ENCODE data around the gene BOLA1.

Gene BOLA1

GRCh38 chr1:149925345-149925744, 26.0 kb downstream of the BOLA1 start:
- Histone ChIP-seq H3K27ac (replicated peaks) (no peak overlapping the region), H3K4me3 (replicated peaks; ENCODE audit: insufficient read depth, low read length) (no peak overlapping the region), H3K27me3 (ENCODE audit: insufficient read depth, poor library complexity, severe bottlenecking) (no peaks in the 10 kb centered on the region)
- no peak for TF ChIP-seq SPI1 (IDR thresholded peaks at IDR 0.05; ENCODE audit: borderline replicate concordance, low read depth)
- TF ChIP-seq POLR2AphosphoS5 (IDR thresholded peaks at IDR 0.05; ENCODE audit: low read depth) = no peak
- TF ChIP-seq, protein P1, sequence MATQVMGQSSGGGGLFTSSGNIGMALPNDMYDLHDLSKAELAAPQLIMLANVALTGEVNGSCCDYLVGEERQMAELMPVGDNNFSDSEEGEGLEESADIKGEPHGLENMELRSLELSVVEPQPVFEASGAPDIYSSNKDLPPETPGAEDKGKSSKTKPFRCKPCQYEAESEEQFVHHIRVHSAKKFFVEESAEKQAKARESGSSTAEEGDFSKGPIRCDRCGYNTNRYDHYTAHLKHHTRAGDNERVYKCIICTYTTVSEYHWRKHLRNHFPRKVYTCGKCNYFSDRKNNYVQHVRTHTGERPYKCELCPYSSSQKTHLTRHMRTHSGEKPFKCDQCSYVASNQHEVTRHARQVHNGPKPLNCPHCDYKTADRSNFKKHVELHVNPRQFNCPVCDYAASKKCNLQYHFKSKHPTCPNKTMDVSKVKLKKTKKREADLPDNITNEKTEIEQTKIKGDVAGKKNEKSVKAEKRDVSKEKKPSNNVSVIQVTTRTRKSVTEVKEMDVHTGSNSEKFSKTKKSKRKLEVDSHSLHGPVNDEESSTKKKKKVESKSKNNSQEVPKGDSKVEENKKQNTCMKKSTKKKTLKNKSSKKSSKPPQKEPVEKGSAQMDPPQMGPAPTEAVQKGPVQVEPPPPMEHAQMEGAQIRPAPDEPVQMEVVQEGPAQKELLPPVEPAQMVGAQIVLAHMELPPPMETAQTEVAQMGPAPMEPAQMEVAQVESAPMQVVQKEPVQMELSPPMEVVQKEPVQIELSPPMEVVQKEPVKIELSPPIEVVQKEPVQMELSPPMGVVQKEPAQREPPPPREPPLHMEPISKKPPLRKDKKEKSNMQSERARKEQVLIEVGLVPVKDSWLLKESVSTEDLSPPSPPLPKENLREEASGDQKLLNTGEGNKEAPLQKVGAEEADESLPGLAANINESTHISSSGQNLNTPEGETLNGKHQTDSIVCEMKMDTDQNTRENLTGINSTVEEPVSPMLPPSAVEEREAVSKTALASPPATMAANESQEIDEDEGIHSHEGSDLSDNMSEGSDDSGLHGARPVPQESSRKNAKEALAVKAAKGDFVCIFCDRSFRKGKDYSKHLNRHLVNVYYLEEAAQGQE (IDR thresholded peaks at IDR 0.05; ENCODE audit: insufficient replicate concordance, low read depth) = no peak
- DNase-seq (ENCODE audit: low read depth in 1 of 2, low spot score in 1 of 2) = no peak

GRCh38 chr1:149925751-149926150, 26.4 kb downstream of the BOLA1 start:
- no peak for DNase-seq (ENCODE audit: low read depth in 1 of 2, low spot score in 1 of 2)
- H3K27ac ChIP-seq (replicated peaks) = no peak overlapping the region
- no peak overlapping the region for H3K4me3 ChIP-seq (replicated peaks; ENCODE audit: insufficient read depth, low read length)
- H3K27me3 ChIP-seq (ENCODE audit: insufficient read depth, poor library complexity, severe bottlenecking) = no peaks in the 10 kb centered on the region
- TF ChIP-seq GABPA (IDR thresholded peaks at IDR 0.05; ENCODE audit: low read depth) = no peak
- TF ChIP-seq CTCF (IDR thresholded peaks at IDR 0.05; ENCODE audit: insufficient read depth, low read length) = no peak
- TF ChIP-seq POLR2AphosphoS5 (IDR thresholded peaks at IDR 0.05; ENCODE audit: low read depth) = no peak
- TF ChIP-seq, protein P1 (IDR thresholded peaks at IDR 0.05; ENCODE audit: insufficient replicate concordance, low read depth) = no peak
- TF ChIP-seq SPI1 (IDR thresholded peaks at IDR 0.05; ENCODE audit: borderline replicate concordance, low read depth) = no peak

DNA sequence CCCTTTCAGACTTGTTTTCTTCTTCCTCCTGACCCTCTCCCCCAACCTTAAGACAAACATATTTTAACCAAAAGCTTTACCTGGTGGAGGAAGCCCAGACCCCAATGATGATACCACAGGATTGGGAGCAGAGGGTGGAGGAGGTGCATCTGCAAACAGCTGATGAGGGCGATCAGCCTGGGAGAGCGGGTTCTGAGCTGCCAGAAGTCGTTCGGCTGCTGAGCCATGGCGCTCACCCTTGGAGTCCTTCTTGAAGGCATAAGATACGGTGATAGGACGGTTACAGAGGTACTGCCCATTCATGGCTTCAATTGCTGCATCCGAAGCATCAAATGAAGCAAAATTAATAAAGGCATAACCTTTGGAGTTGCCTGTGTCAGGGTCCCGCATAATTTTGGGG, 26.9 kb downstream of the BOLA1 start:
- TF ChIP-seq, protein P1 (IDR thresholded peaks at IDR 0.05; ENCODE audit: insufficient replicate concordance, low read depth) = no peak
- no peak for TF ChIP-seq CTCF (IDR thresholded peaks at IDR 0.05; ENCODE audit: insufficient read depth, low read length)
- TF ChIP-seq GABPA (IDR thresholded peaks at IDR 0.05; ENCODE audit: low read depth) = no peak
- no peak for TF ChIP-seq SPI1 (IDR thresholded peaks at IDR 0.05; ENCODE audit: borderline replicate concordance, low read depth)
- no peak for TF ChIP-seq POLR2AphosphoS5 (IDR thresholded peaks at IDR 0.05; ENCODE audit: low read depth)
- Histone ChIP-seq H3K27me3 (ENCODE audit: insufficient read depth, poor library complexity, severe bottlenecking) (no peaks in the 10 kb centered on the region), H3K4me3 (replicated peaks; ENCODE audit: insufficient read depth, low read length) (peak overlapping the region; percentile 95; the same call in 1 of the 2 replicates), H3K27ac (replicated peaks) (no peak overlapping the region)
- no peak for DNase-seq (ENCODE audit: low read depth in 1 of 2, low spot score in 1 of 2)

All from HL-60 (cell line).